WTC11 (cell line): ENCODE data around the gene TAOK3. TPM values are rescaled to one million over a fixed set of nuclear protein-coding genes. Genes with fewer than 3 reads are reported as not detected.

ENCODE experiments used
- ATAC-seq: fragments of 200-7000 bp; cut with Tn5 transposase; 2 replicates; pipeline ENCODE4 v1.10.0; 2021; ENCODE audit warnings: mild to moderate bottlenecking, moderate library complexity
- CTCF ChIA-PET: fragments of 300-600 bp; sonication (Branson Sonifier 250); formaldehyde crosslinking; loops from one replicate; lab custom pipeline; 2021; ENCODE audit warnings: antibody characterized with exemption; lab: Charles Lee
- POLR2A ChIA-PET: fragments of 350-600 bp; sonication (Branson Sonifier 250); formaldehyde crosslinking; loops from one replicate; lab custom pipeline; 2021; ENCODE audit warnings: antibody characterized with exemption; lab: Charles Lee
- DNase-seq: peaks from one replicate; pipeline ENCODE4 v3.0.0; 2021; ENCODE audit warnings: low spot score
- H3K27ac Mint-ChIP-seq: 2 replicates; pipeline ENCODE4 v1.8.0; 2021; ENCODE audit warnings: mixed read lengths
- H3K27me3 Mint-ChIP-seq: 2 replicates; pipeline ENCODE4 v1.8.0; 2021; ENCODE audit warnings: low read depth, mild to moderate bottlenecking, moderate library complexity, mixed read lengths
- H3K36me3 Mint-ChIP-seq: 2 replicates; pipeline ENCODE4 v1.8.0; 2021; ENCODE audit warnings: mixed read lengths
- H3K4me1 Mint-ChIP-seq: 2 replicates; pipeline ENCODE4 v1.8.0; 2022; ENCODE audit warnings: mixed read lengths
- H3K4me3 Mint-ChIP-seq: 2 replicates; pipeline ENCODE4 v1.8.0; 2021; ENCODE audit warnings: mild to moderate bottlenecking, moderate library complexity, mixed read lengths
- H3K9me3 Mint-ChIP-seq: 2 replicates; pipeline ENCODE4 v1.8.0; 2021; ENCODE audit warnings: mixed read lengths
- AR ChIP-seq: fragments of 250-450 bp; sonication (Bioruptor Pico); IDR thresholded peaks from 2 replicates; pipeline ENCODE4 v1.9.0; 2021; ENCODE audit warnings: mild to moderate bottlenecking
- ATF1 ChIP-seq: sonication (generic); formaldehyde crosslinking; IDR thresholded peaks from 2 replicates; pipeline ENCODE4 v1.8.1; 2023; ENCODE audit warnings: mild to moderate bottlenecking, moderate library complexity, missing genetic modification reagents
- CREB1 ChIP-seq: sonication (generic); formaldehyde crosslinking; IDR thresholded peaks from 2 replicates; pipeline ENCODE4 v1.8.0; 2023; ENCODE audit warnings: mild to moderate bottlenecking, missing genetic modification reagents
- E2F4 ChIP-seq: sonication (generic); formaldehyde crosslinking; IDR thresholded peaks from 2 replicates; pipeline ENCODE4 v1.8.1; 2022; ENCODE audit warnings: low read depth, mild to moderate bottlenecking, moderate library complexity, missing genetic modification reagents, borderline replicate concordance
- ERG ChIP-seq: fragments of 250-450 bp; sonication (Bioruptor Pico); IDR thresholded peaks from 2 replicates; pipeline ENCODE4 v1.8.0; 2021; ENCODE audit warnings: mild to moderate bottlenecking
- FOXP4 ChIP-seq: sonication (generic); formaldehyde crosslinking; IDR thresholded peaks from 2 replicates; pipeline ENCODE4 v1.8.0; 2022; ENCODE audit warnings: mild to moderate bottlenecking, missing genetic modification reagents
- IRF1 ChIP-seq: sonication (generic); formaldehyde crosslinking; IDR thresholded peaks from 2 replicates; pipeline ENCODE4 v1.8.0; 2023; ENCODE audit warnings: missing genetic modification reagents
- NFATC4 ChIP-seq: fragments of 250-450 bp; sonication (Bioruptor Pico); IDR thresholded peaks from 2 replicates; pipeline ENCODE4 v1.9.0; 2021; ENCODE audit warnings: mild to moderate bottlenecking
- OVOL2 ChIP-seq: fragments of 250-450 bp; sonication (Bioruptor Pico); IDR thresholded peaks from 2 replicates; pipeline ENCODE4 v1.9.0; 2021; ENCODE audit warnings: mild to moderate bottlenecking, borderline replicate concordance
- PRDM15 ChIP-seq: sonication (generic); formaldehyde crosslinking; IDR thresholded peaks from 2 replicates; pipeline ENCODE4 v1.8.0; 2022; ENCODE audit warnings: missing genetic modification reagents
- ZMAT4 ChIP-seq: fragments of 250-450 bp; sonication (Bioruptor Pico); IDR thresholded peaks from 2 replicates; pipeline ENCODE4 v1.9.0; 2021; ENCODE audit warnings: mild to moderate bottlenecking
- ZNF121 ChIP-seq: sonication (generic); formaldehyde crosslinking; IDR thresholded peaks from 2 replicates; pipeline ENCODE4 v1.8.0; 2023; ENCODE audit warnings: missing genetic modification reagents
- ZNF281 ChIP-seq: sonication (generic); formaldehyde crosslinking; IDR thresholded peaks from 2 replicates; pipeline ENCODE4 v1.8.0; 2023; ENCODE audit warnings: mild to moderate bottlenecking, missing genetic modification reagents
- ZNF317 ChIP-seq: sonication (generic); formaldehyde crosslinking; IDR thresholded peaks from 2 replicates; pipeline ENCODE4 v1.8.1; 2023; ENCODE audit warnings: low read depth, mild to moderate bottlenecking, moderate library complexity, missing genetic modification reagents, borderline replicate concordance
- ZNF512 ChIP-seq: sonication (generic); formaldehyde crosslinking; IDR thresholded peaks from 2 replicates; pipeline ENCODE4 v1.8.1; 2022; ENCODE audit warnings: missing genetic modification reagents, borderline replicate concordance
- total RNA-seq: library from RNA; stranded (reverse); gene quantifications from 3 replicates; pipeline ENCODE4 v1.2.3, GENCODE V29; 2021

The TAOK3 gene
- total RNA-seq, 1 experiment from 2014 or later = 13.0 TPM

GRCh38 chr12:118398524-118398923 lies 25.8 kb upstream of the TAOK3 start (continued):
- TF ChIP-seq ZNF512 (CRISPR knock-in tag) = no peak
- no peak for TF ChIP-seq ZNF281 (CRISPR knock-in tag)
- no peak for TF ChIP-seq ERG (CRISPR knock-in tag)

- no peaks in the 10 kb centered on the region for H3K27me3 Mint-ChIP-seq
- no peaks in the 10 kb centered on the region for H3K9me3 Mint-ChIP-seq
- H3K27ac Mint-ChIP-seq = no peak overlapping the region
- CTCF ChIA-PET = no interaction called here
- no peak for DNase-seq
- H3K4me3 Mint-ChIP-seq = no peak overlapping the region
- H3K4me1 Mint-ChIP-seq = no peaks in the 10 kb centered on the region
- no peak for ATAC-seq
- POLR2A ChIA-PET = no interaction called here
- H3K36me3 Mint-ChIP-seq = peaks cover 79% of the 10 kb centered on the region
- TF ChIP-seq CREB1 (CRISPR knock-in tag) (no peak), IRF1 (CRISPR knock-in tag) (no peak), ZMAT4 (CRISPR knock-in tag) (no peak), NFATC4 (CRISPR knock-in tag) (no peak), ZNF121 (CRISPR knock-in tag) (no peak), E2F4 (CRISPR knock-in tag) (no peak), ZNF317 (CRISPR knock-in tag) (no peak), ERG (CRISPR knock-in tag) (no peak), ATF1 (CRISPR knock-in tag) (no peak), FOXP4 (CRISPR knock-in tag) (no peak), OVOL2 (CRISPR knock-in tag) (no peak), PRDM15 (CRISPR knock-in tag) (no peak), AR (CRISPR knock-in tag) (no peak)
These were observed 25.2 kb upstream of the TAOK3 start for GRCh38 chr12:118397708-118398440.
